ENCODE measurements around the gene CLEC3A.

- no peak for TF ChIP-seq CTCF (conservative IDR thresholded peaks at IDR 0.05; ENCODE audit: low read depth, low read length)
- TF ChIP-seq EZH2 (IDR thresholded peaks at IDR 0.05; ENCODE audit: low read length, unreplicated experiment): no peak
- TF ChIP-seq EZH2phosphoT487 (IDR thresholded peaks at IDR 0.05; ENCODE audit: borderline replicate concordance, low read length): no peak
Observed at GRCh38 chr16:78060295-78060694, 37.9 kb downstream of the CLEC3A start.

Data from PC-3 (cell line).